Stomach (tissue), 4 donors: ENCODE measurements around the gene TP53BP2.
"Not testable (repeated sequence)": the region's sequence is repeated elsewhere in the genome, so short reads cannot be mapped to it uniquely, and the experiment has no call there.

ENCODE experiments used
- CTCF ChIP-seq, 7 experiments: fragments of 450-650 bp in 4 of 7; fragments of 200-600 bp in 3 of 7; sonication (generic) in 3 of 7; IDR thresholded peaks; one replicate each; pipeline ENCODE4 v1.5.1; 2016 to 2019; ENCODE audit warnings: antibody characterized with exemption in 7 of 7, control low read depth in 2 of 7, mild to moderate bottlenecking in 1 of 7
- POLR2A ChIP-seq, 4 donors: fragments of 450-650 bp; IDR thresholded peaks; one replicate each; pipeline ENCODE4 v1.6.1; 2016; ENCODE audit warnings: antibody characterized with exemption in 4 of 4, control low read depth in 2 of 4, mild to moderate bottlenecking in 1 of 4, moderate library complexity in 1 of 4

DNA sequence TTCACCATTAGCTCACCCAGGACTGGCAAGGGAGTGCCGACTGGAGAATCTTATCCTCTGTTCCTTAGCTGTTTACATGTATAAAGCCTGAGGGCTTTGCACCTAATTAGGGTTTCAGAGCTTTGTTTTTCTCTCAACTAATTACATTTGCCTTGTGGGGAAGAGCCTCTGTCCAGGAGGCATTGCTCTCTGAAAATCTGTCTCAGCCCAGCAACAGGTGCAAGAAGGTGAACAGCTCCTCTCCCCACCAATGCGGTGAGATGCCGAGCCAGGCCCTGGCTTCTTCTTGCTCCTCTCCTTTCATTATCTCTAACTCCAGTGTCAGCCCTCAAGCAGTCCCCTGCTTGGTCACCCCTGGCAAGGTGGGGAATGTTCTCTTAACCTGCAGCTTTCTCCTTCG, 43.6 kb upstream of the TP53BP2 start:
- not testable (repeated sequence) for TF ChIP-seq CTCF, POLR2A (IDR thresholded peaks at IDR 0.05)
